IPS-18a (cell line): ENCODE results near the gene ARHGAP25.

Experiments
- H3K27ac ChIP-seq: one replicate; pipeline ENCODE4 v1.5.1; 2013; ENCODE audit warnings: low read length
- H3K27me3 ChIP-seq: one replicate; pipeline ENCODE4 v1.6.1; 2013; ENCODE audit warnings: mild to moderate bottlenecking, low read length; ENCODE audit not compliant: control insufficient read depth, insufficient read depth
- H3K36me3 ChIP-seq: one replicate; pipeline ENCODE4 v1.6.1; 2013; ENCODE audit warnings: low read depth, low read length; ENCODE audit not compliant: control insufficient read depth
- H3K4me1 ChIP-seq: one replicate; pipeline ENCODE4 v1.6.1; 2013; ENCODE audit warnings: low read depth, low read length; ENCODE audit not compliant: control insufficient read depth
- H3K4me3 ChIP-seq: one replicate; pipeline ENCODE4 v1.5.1; 2013; ENCODE audit warnings: low read length
- H3K9ac ChIP-seq: one replicate; pipeline ENCODE4 v1.6.1; 2013; ENCODE audit warnings: mild to moderate bottlenecking, low read length, moderate library complexity
- H3K9me3 ChIP-seq: one replicate; pipeline ENCODE4 v1.6.1; 2013; ENCODE audit warnings: low read depth, low read length; ENCODE audit not compliant: control insufficient read depth

Gene ARHGAP25

GRCh38 chr2:68734688-68735525 is at the start of gene ARHGAP25:
ARHGAP25 (plus strand) TSS chr2:68734811; CDS start chr2:68735200, 389 bp downstream.
- no peak within 1 kb of the TSS for H3K9ac ChIP-seq
- H3K27ac ChIP-seq = no peak within 1 kb of the TSS

GRCh38 chr2:68686178-68686577 is 48.4 kb upstream of the ARHGAP25 start:
- no peaks in the 10 kb centered on the region for H3K9me3 ChIP-seq
- peaks cover 23% of the 10 kb centered on the region for H3K4me1 ChIP-seq
- H3K36me3 ChIP-seq = no peaks in the 10 kb centered on the region
- H3K4me3 ChIP-seq = no peak overlapping the region
- no peak overlapping the region for H3K9ac ChIP-seq
- no peak overlapping the region for H3K27ac ChIP-seq
- H3K27me3 ChIP-seq = no peaks in the 10 kb centered on the region

More at GRCh38 chr2:68734688-68735525, at the start of gene ARHGAP25:
- Histone ChIP-seq H3K4me3 (no peak within 1 kb of the TSS), H3K27me3 (no peaks in the 10 kb centered on the region), H3K4me1 (no peaks in the 10 kb centered on the region), H3K36me3 (no peaks in the 10 kb centered on the region), H3K9me3 (no peaks in the 10 kb centered on the region)

- Histone ChIP-seq H3K36me3 (no peaks in the 10 kb centered on the region), H3K27ac (no peak overlapping the region), H3K9ac (no peak overlapping the region), H3K9me3 (no peaks in the 10 kb centered on the region), H3K27me3 (no peaks in the 10 kb centered on the region), H3K4me1 (peaks cover 23% of the 10 kb centered on the region), H3K4me3 (no peak overlapping the region)
These were observed 47.6 kb upstream of the ARHGAP25 start for GRCh38 chr2:68687018-68687417.

GRCh38 chr2:68689553-68690537 is 44.8 kb upstream of the ARHGAP25 start:
- no peak overlapping the region for H3K27ac ChIP-seq
- no peak overlapping the region for H3K9ac ChIP-seq
- no peaks in the 10 kb centered on the region for H3K36me3 ChIP-seq
- H3K4me3 ChIP-seq = no peak overlapping the region
- H3K9me3 ChIP-seq = no peaks in the 10 kb centered on the region
- no peaks in the 10 kb centered on the region for H3K27me3 ChIP-seq
- H3K4me1 ChIP-seq = peaks cover 23% of the 10 kb centered on the region

GRCh38 chr2:68690851-68691250 is 43.8 kb upstream of the ARHGAP25 start:
- H3K36me3 ChIP-seq = no peaks in the 10 kb centered on the region
- H3K27me3 ChIP-seq = no peaks in the 10 kb centered on the region
- no peak overlapping the region for H3K4me3 ChIP-seq
- H3K27ac ChIP-seq = no peak overlapping the region
- no peak overlapping the region for H3K9ac ChIP-seq
- no peaks in the 10 kb centered on the region for H3K9me3 ChIP-seq
- H3K4me1 ChIP-seq = peaks cover 21% of the 10 kb centered on the region

- Histone ChIP-seq H3K9me3 (peaks cover 5% of the 10 kb centered on the region), H3K9ac (no peak overlapping the region), H3K27me3 (no peaks in the 10 kb centered on the region), H3K27ac (no peak overlapping the region), H3K36me3 (no peaks in the 10 kb centered on the region), H3K4me1 (peaks cover 14% of the 10 kb centered on the region), H3K4me3 (no peak overlapping the region)
These were observed 42.1 kb upstream of the ARHGAP25 start for GRCh38 chr2:68692511-68692910.

- Histone ChIP-seq H3K4me3 (no peak overlapping the region), H3K36me3 (no peaks in the 10 kb centered on the region), H3K27ac (no peak overlapping the region), H3K9ac (no peak overlapping the region), H3K9me3 (peaks cover 5% of the 10 kb centered on the region), H3K27me3 (no peaks in the 10 kb centered on the region), H3K4me1 (peaks cover 14% of the 10 kb centered on the region)
These were observed 40.7 kb upstream of the ARHGAP25 start for GRCh38 chr2:68693951-68694350.

- no peak overlapping the region for H3K27ac ChIP-seq
- H3K36me3 ChIP-seq = no peaks in the 10 kb centered on the region
- H3K4me1 ChIP-seq = no peaks in the 10 kb centered on the region
- H3K27me3 ChIP-seq = no peaks in the 10 kb centered on the region
- H3K9me3 ChIP-seq = peaks cover 11% of the 10 kb centered on the region
- H3K9ac ChIP-seq = no peak overlapping the region
- H3K4me3 ChIP-seq = no peak overlapping the region
These were observed 38.6 kb upstream of the ARHGAP25 start for GRCh38 chr2:68695971-68696370.

GRCh38 chr2:68696554-68696953 is 38.1 kb upstream of the ARHGAP25 start:
- H3K36me3 ChIP-seq = no peaks in the 10 kb centered on the region
- peaks cover 11% of the 10 kb centered on the region for H3K9me3 ChIP-seq
- no peak overlapping the region for H3K9ac ChIP-seq
- no peak overlapping the region for H3K4me3 ChIP-seq
- no peaks in the 10 kb centered on the region for H3K4me1 ChIP-seq
- H3K27me3 ChIP-seq = no peaks in the 10 kb centered on the region
- no peak overlapping the region for H3K27ac ChIP-seq

GRCh38 chr2:68698567-68699377 is 35.8 kb upstream of the ARHGAP25 start:
- Histone ChIP-seq H3K9ac (no peak overlapping the region), H3K27ac (no peak overlapping the region), H3K9me3 (peaks cover 11% of the 10 kb centered on the region), H3K27me3 (no peaks in the 10 kb centered on the region), H3K36me3 (no peaks in the 10 kb centered on the region), H3K4me3 (no peak overlapping the region), H3K4me1 (no peaks in the 10 kb centered on the region)

GRCh38 chr2:68700560-68700959 is 34.1 kb upstream of the ARHGAP25 start:
- no peaks in the 10 kb centered on the region for H3K27me3 ChIP-seq
- peaks cover 11% of the 10 kb centered on the region for H3K9me3 ChIP-seq
- no peaks in the 10 kb centered on the region for H3K36me3 ChIP-seq
- no peak overlapping the region for H3K27ac ChIP-seq
- no peak overlapping the region for H3K4me3 ChIP-seq
- H3K9ac ChIP-seq = no peak overlapping the region
- no peaks in the 10 kb centered on the region for H3K4me1 ChIP-seq
